Liver (tissue), 9 donors: ENCODE data around the gene TMEM217. TPM values are rescaled to one million over a fixed set of nuclear protein-coding genes. Genes with fewer than 3 reads are reported as not detected.

Experiments
- DNase-seq: peaks from one replicate; pipeline ENCODE4 v3.0.0-alpha.2; 2017; ENCODE audit warnings: low spot score
- H3K27ac ChIP-seq, 2 donors: one replicate each; pipeline ENCODE4 v1.7.0; 2013; ENCODE audit warnings: inconsistent platforms in 2 of 2, low read length in 2 of 2, control low read depth in 1 of 2, low read depth in 1 of 2, mild to moderate bottlenecking in 1 of 2
- H3K27me3 ChIP-seq, 4 donors: one replicate each; pipeline versions ENCODE4 v1.6.1 to v1.7.0; 2013; ENCODE audit warnings: low read length in 3 of 4, inconsistent platforms in 1 of 4, mild to moderate bottlenecking in 1 of 4, moderate library complexity in 1 of 4; ENCODE audit not compliant: control insufficient read depth in 4 of 4, insufficient read depth in 4 of 4
- H3K36me3 ChIP-seq, 4 donors: one replicate each; pipeline versions ENCODE4 v1.6.1 to v1.7.0; 2013; ENCODE audit warnings: low read length in 3 of 4, mild to moderate bottlenecking in 3 of 4, low read depth in 1 of 4, moderate library complexity in 1 of 4; ENCODE audit not compliant: control insufficient read depth in 4 of 4, insufficient read depth in 3 of 4
- H3K4me1 ChIP-seq, 4 donors: one replicate each; pipeline versions ENCODE4 v1.6.1 to v1.7.0; 2013; ENCODE audit warnings: low read length in 3 of 4, mild to moderate bottlenecking in 3 of 4, moderate library complexity in 1 of 4; ENCODE audit not compliant: control insufficient read depth in 4 of 4, insufficient read depth in 4 of 4
- H3K4me3 ChIP-seq, 3 donors: one replicate each; pipeline versions ENCODE4 v1.6.1 to v1.7.0; 2013; ENCODE audit warnings: low read length in 3 of 3, control low read depth in 1 of 3, low read depth in 1 of 3, mild to moderate bottlenecking in 1 of 3
- H3K9ac ChIP-seq, 2 donors: one replicate each; pipeline ENCODE4 v1.7.0; 2013; ENCODE audit warnings: low read length in 2 of 2, mild to moderate bottlenecking in 2 of 2, moderate library complexity in 2 of 2, control low read depth in 1 of 2, low read depth in 1 of 2
- H3K9me3 ChIP-seq, 4 donors: one replicate each; pipeline versions ENCODE4 v1.6.1 to v1.7.0; 2013; ENCODE audit warnings: low read length in 3 of 4; ENCODE audit not compliant: control insufficient read depth in 4 of 4
- EGR1 ChIP-seq, 2 donors: IDR thresholded peaks; 2 replicates each; pipeline ENCODE4 v1.6.1; 2016 to 2018; ENCODE audit warnings: antibody characterized with exemption in 2 of 2, low read depth in 2 of 2
- FOXA1 ChIP-seq: IDR thresholded peaks from 2 replicates; pipeline ENCODE4 v1.6.1; 2016; ENCODE audit warnings: antibody characterized with exemption
- FOXA2 ChIP-seq: IDR thresholded peaks from 2 replicates; pipeline ENCODE4 v1.6.1; 2016; ENCODE audit warnings: antibody characterized with exemption
- GABPA ChIP-seq, 2 donors: IDR thresholded peaks in 1 of 2; conservative IDR thresholded peaks in 1 of 2; 2 replicates each; pipeline ENCODE4 v1.6.1; 2016; ENCODE audit warnings: antibody characterized with exemption in 2 of 2, mild to moderate bottlenecking in 1 of 2, moderate library complexity in 1 of 2
- HNF4A ChIP-seq, 2 donors: conservative IDR thresholded peaks; 2 replicates each; pipeline ENCODE4 v1.6.1; 2016; ENCODE audit warnings: antibody characterized with exemption in 2 of 2, mild to moderate bottlenecking in 2 of 2
- HNF4G ChIP-seq: IDR thresholded peaks from 2 replicates; pipeline ENCODE4 v1.6.1; 2016; ENCODE audit warnings: antibody characterized with exemption
- JUND ChIP-seq, 2 donors: IDR thresholded peaks; 2 replicates each; pipeline ENCODE4 v1.6.1; 2016; ENCODE audit warnings: antibody characterized with exemption in 2 of 2
- NR2F2 ChIP-seq: IDR thresholded peaks from 2 replicates; pipeline ENCODE4 v1.6.1; 2016; ENCODE audit warnings: antibody characterized with exemption
- RAD21 ChIP-seq, 2 donors: IDR thresholded peaks; 2 replicates each; pipeline ENCODE4 v1.6.1; 2016; ENCODE audit warnings: antibody characterized with exemption in 2 of 2, mild to moderate bottlenecking in 2 of 2
- RXRA ChIP-seq, 2 donors: IDR thresholded peaks; 2 replicates each; pipeline ENCODE4 v1.6.1; 2017 to 2018; ENCODE audit warnings: antibody characterized with exemption in 2 of 2, mild to moderate bottlenecking in 1 of 2
- SP1 ChIP-seq: IDR thresholded peaks from 2 replicates; pipeline ENCODE4 v1.6.1; 2018; ENCODE audit warnings: antibody characterized with exemption, mild to moderate bottlenecking
- TAF1 ChIP-seq: conservative IDR thresholded peaks from 2 replicates; pipeline ENCODE4 v1.6.1; 2016; ENCODE audit warnings: antibody characterized with exemption, mild to moderate bottlenecking
- YY1 ChIP-seq: IDR thresholded peaks from 2 replicates; pipeline ENCODE4 v1.6.1; 2016; ENCODE audit warnings: antibody characterized with exemption, mild to moderate bottlenecking
- ZBTB33 ChIP-seq: IDR thresholded peaks from 2 replicates; pipeline ENCODE4 v1.6.1; 2016; ENCODE audit warnings: antibody characterized with exemption
- WGBS: extraction: QIAGEN DNeasy Blood & Tissue Kit; methylation state at CpG from one replicate; pipeline ENCODE4 v1.1.7; 2013; 5-methylcytosine and 5-hydroxymethylcytosine counted together
- polyA plus RNA-seq, 2 donors: library from polyadenylated mRNA; stranded (reverse) in 1 of 2; unstranded in 1 of 2; fragments of 200-250 nt in 1 of 2; fragments of >200 nt in 1 of 2; fragmentation: Nextera tagmentation in 1 of 2; extraction: Ambion mirVana in 1 of 2; gene quantifications; one replicate each; pipeline versions ENCODE4 v1.2.1 to v1.2.3, GENCODE V29; 2013 to 2015
- total RNA-seq, 2 donors: library from RNA; depleted of rRNA; stranded (reverse); fragments of >200 nt; gene quantifications; one replicate each; pipeline ENCODE4 v1.2.3, GENCODE V29; 2014
- TF ChIP-seq, protein P1 (sequence below): fragments of 150-350 bp; IDR thresholded peaks from 2 replicates; pipeline ENCODE4 v1.5.1; 2017; ENCODE audit warnings: improper control_type of control experiment, low read depth, low read length; ENCODE audit not compliant: missing input control
- TF ChIP-seq, protein P2 (sequence below): IDR thresholded peaks from 2 replicates; pipeline ENCODE4 v1.6.1; 2016; ENCODE audit warnings: antibody characterized with exemption
- donor health status: healthy.
- donor health status: healthy.
- donor health status: healthy.
- donor health status: healthy.
- donor health status: healthy.

TMEM217 gene
- total and polyA plus RNA-seq, 4 donors = 0.39 to 3.2 (median 0.62) TPM

DNA sequence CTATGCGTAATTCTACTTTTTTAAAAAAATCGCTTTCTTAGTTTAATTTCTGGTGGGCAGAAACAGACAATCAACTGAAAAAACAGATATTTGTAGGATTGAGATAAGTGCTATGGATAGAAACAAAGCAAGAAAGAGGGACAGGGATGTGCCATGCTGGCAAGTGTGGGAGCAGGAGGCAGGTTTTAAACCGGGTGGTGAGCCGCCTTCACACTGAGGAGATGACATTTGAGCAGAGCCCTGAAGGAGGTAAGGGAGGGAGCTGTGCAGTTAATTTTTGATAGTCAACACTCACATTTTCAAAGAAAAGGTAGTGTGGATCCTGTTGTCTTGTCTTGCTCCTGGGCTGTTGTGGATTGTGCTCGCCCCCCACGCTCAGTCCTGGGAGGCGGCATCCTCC lies 46.8 kb upstream of the TMEM217 start:
- Histone ChIP-seq H3K27me3 (no peaks in the 10 kb centered on the region), H3K4me3 (no peak overlapping the region), H3K4me1 (no peaks in the 10 kb centered on the region), H3K9me3 (no peaks in the 10 kb centered on the region), H3K9ac (no peak overlapping the region), H3K36me3 (peaks cover 0 to 16% (median 6%) of the 10 kb centered on the region in 4 donors), H3K27ac (no peak overlapping the region)
- TF ChIP-seq, protein P1, sequence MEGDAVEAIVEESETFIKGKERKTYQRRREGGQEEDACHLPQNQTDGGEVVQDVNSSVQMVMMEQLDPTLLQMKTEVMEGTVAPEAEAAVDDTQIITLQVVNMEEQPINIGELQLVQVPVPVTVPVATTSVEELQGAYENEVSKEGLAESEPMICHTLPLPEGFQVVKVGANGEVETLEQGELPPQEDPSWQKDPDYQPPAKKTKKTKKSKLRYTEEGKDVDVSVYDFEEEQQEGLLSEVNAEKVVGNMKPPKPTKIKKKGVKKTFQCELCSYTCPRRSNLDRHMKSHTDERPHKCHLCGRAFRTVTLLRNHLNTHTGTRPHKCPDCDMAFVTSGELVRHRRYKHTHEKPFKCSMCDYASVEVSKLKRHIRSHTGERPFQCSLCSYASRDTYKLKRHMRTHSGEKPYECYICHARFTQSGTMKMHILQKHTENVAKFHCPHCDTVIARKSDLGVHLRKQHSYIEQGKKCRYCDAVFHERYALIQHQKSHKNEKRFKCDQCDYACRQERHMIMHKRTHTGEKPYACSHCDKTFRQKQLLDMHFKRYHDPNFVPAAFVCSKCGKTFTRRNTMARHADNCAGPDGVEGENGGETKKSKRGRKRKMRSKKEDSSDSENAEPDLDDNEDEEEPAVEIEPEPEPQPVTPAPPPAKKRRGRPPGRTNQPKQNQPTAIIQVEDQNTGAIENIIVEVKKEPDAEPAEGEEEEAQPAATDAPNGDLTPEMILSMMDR = no peak
- no peak for TF ChIP-seq EGR1 (IDR thresholded peaks at IDR 0.05; ENCODE audit: low read depth in 2 of 2)
- no peak for TF ChIP-seq GABPA (IDR thresholded peaks at IDR 0.05 in 1 of 2, conservative IDR thresholded peaks at IDR 0.05 in 1 of 2)
- TF ChIP-seq TAF1 = no peak
- no peak for TF ChIP-seq HNF4A (conservative IDR thresholded peaks at IDR 0.05)
- no peak for TF ChIP-seq YY1
- TF ChIP-seq JUND (IDR thresholded peaks at IDR 0.05) = no peak
- TF ChIP-seq FOXA1 = no peak
- no peak for TF ChIP-seq HNF4G
- TF ChIP-seq NR2F2 = no peak
- no peak for TF ChIP-seq RAD21 (IDR thresholded peaks at IDR 0.05)
- TF ChIP-seq, protein P2, sequence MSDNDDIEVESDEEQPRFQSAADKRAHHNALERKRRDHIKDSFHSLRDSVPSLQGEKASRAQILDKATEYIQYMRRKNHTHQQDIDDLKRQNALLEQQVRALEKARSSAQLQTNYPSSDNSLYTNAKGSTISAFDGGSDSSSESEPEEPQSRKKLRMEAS = no peak
- DNase-seq = no peak
- WGBS = 99% methylated on average over 7 of the region's 7 CpGs

- peak; percentile 66 for DNase-seq
- Histone ChIP-seq H3K36me3 (peaks cover 0 to 16% (median 6%) of the 10 kb centered on the region in 4 donors), H3K9ac (no peak overlapping the region), H3K9me3 (no peaks in the 10 kb centered on the region), H3K27me3 (no peaks in the 10 kb centered on the region), H3K4me1 (peaks cover 0 to 1% (median 0%) of the 10 kb centered on the region in 4 donors), H3K27ac (no peak overlapping the region), H3K4me3 (no peak overlapping the region)
- 56% methylated on average over 3 of the region's 3 CpGs for WGBS
- TF ChIP-seq YY1 (no peak), ZBTB33 (no peak), HNF4A (conservative IDR thresholded peaks at IDR 0.05) (no peak), NR2F2 (no peak), FOXA1 (no peak), GABPA (IDR thresholded peaks at IDR 0.05 in 1 of 2, conservative IDR thresholded peaks at IDR 0.05 in 1 of 2) (no peak), FOXA2 (no peak), HNF4G (no peak), JUND (IDR thresholded peaks at IDR 0.05) (no peak), SP1 (no peak), TAF1 (no peak), RXRA (IDR thresholded peaks at IDR 0.05) (no peak), RAD21 (IDR thresholded peaks at IDR 0.05) (peak; percentile 49 to 80)
- TF ChIP-seq, protein P2 = no peak
- TF ChIP-seq, protein P1 = peak; percentile 41
Observed at GRCh38 chr6:37303891-37304503, 46.1 kb upstream of the TMEM217 start.
